Ovary (tissue), 9 donors: Measurements from ENCODE around the gene KRTAP10-5. TPM values are rescaled to one million over a fixed set of nuclear protein-coding genes. Genes with fewer than 3 reads are reported as not detected.
A peak's percentile ranks its signal among the peaks of the same experiment; 100 is the strongest.

ENCODE experiments used
- DNase-seq, 5 donors: peaks; one replicate each; pipeline ENCODE4 v3.0.0-alpha.2; 2019 to 2020
- H3K27ac ChIP-seq, 2 donors: fragments of 200-600 bp; one replicate each; pipeline versions ENCODE4 v1.5.1 to v1.8.0; 2019 to 2022
- H3K27me3 ChIP-seq: fragments of 200-600 bp; one replicate; pipeline ENCODE4 v1.8.0; 2022
- H3K36me3 ChIP-seq: fragments of 200-600 bp; sonication (generic); one replicate; pipeline ENCODE4 v1.5.1; 2019
- H3K4me1 ChIP-seq: one replicate; pipeline ENCODE4 v1.8.1; 2013; ENCODE audit warnings: mild to moderate bottlenecking, moderate library complexity; ENCODE audit not compliant: insufficient read depth
- H3K4me3 ChIP-seq: fragments of 200-600 bp; sonication (generic); one replicate; pipeline ENCODE4 v1.5.1; 2017
- H3K9me3 ChIP-seq, 2 donors: fragments of 200-600 bp in 1 of 2; sonication (generic) in 1 of 2; one replicate each; pipeline versions ENCODE4 v1.5.1 to v1.8.1; 2013 to 2019; ENCODE audit warnings: mild to moderate bottlenecking in 1 of 2, moderate library complexity in 1 of 2
- EP300 ChIP-seq: sonication (generic); formaldehyde crosslinking; IDR thresholded peaks from one replicate; pipeline ENCODE4 v1.6.1; 2017; ENCODE audit warnings: antibody characterized with exemption
- POLR2A ChIP-seq: fragments of 450-650 bp; IDR thresholded peaks from one replicate; pipeline ENCODE4 v1.6.1; 2017; ENCODE audit warnings: antibody characterized with exemption, mild to moderate bottlenecking, moderate library complexity
- WGBS, 3 donors: extraction: QIAGEN DNeasy Blood & Tissue Kit in 1 of 3; methylation state at CpG; one replicate each; pipeline versions ENCODE4 v1.1.5 to v1.1.7; 2013 to 2017; 5-methylcytosine and 5-hydroxymethylcytosine counted together
- intact Hi-C, 4 donors: fragments of 100-400 bp; cut with DNase I; formaldehyde crosslinking; loops; one replicate each; pipeline versions ENCODE4 v1.11.0 to v1.15.1; 2022 to 2023
- polyA plus RNA-seq, 2 donors: library from polyadenylated mRNA; stranded (reverse); fragments of 200-250 nt in 1 of 2; fragments of 350-450 nt in 1 of 2; fragmentation: Illumina TruSeq in 1 of 2; extraction: RNeasy Lipid Tissue Mini Kit (QIAGEN cat#74804) in 1 of 2; gene quantifications; one replicate each; pipeline ENCODE4 v1.2.3, GENCODE V29; 2013 to 2014
- total RNA-seq, 7 donors: library from RNA; depleted of rRNA in 2 of 7; stranded (reverse); fragments of >200 nt in 2 of 7; fragmentation: NEBNext Ultra II Directional in 3 of 7; extraction: Animal tissue kit (Norgen Biotek cat#: 25700) in 3 of 7; gene quantifications; one replicate each; pipeline versions ENCODE4 v1.1.0 to v1.2.4, GENCODE V29; 2016 to 2023
- TF ChIP-seq, protein P1 (sequence below), 3 donors: fragments of 450-650 bp in 2 of 3; fragments of 200-600 bp in 1 of 3; IDR thresholded peaks; one replicate each; pipeline versions ENCODE4 v1.5.1 to v1.8.0; 2016 to 2022; ENCODE audit warnings: antibody characterized with exemption in 3 of 3, mild to moderate bottlenecking in 1 of 3
- donor health status: DM: no; HTN: no; CAD: no; lungs with moderate emphysema.
- donor health status: DM: no; HTN: no; CAD: no.
- donor health status: Bipolar disorder and iron deficiency.
- donor health status: DM: yes; HTN: yes; CAD: no.
- donor health status: DM: no; HTN: no; CAD: no.
- donor health status: DM: yes; HTN: yes; CAD: no.

KRTAP10-5 gene
- total and polyA plus RNA-seq, 9 donors: not detected

DNA sequence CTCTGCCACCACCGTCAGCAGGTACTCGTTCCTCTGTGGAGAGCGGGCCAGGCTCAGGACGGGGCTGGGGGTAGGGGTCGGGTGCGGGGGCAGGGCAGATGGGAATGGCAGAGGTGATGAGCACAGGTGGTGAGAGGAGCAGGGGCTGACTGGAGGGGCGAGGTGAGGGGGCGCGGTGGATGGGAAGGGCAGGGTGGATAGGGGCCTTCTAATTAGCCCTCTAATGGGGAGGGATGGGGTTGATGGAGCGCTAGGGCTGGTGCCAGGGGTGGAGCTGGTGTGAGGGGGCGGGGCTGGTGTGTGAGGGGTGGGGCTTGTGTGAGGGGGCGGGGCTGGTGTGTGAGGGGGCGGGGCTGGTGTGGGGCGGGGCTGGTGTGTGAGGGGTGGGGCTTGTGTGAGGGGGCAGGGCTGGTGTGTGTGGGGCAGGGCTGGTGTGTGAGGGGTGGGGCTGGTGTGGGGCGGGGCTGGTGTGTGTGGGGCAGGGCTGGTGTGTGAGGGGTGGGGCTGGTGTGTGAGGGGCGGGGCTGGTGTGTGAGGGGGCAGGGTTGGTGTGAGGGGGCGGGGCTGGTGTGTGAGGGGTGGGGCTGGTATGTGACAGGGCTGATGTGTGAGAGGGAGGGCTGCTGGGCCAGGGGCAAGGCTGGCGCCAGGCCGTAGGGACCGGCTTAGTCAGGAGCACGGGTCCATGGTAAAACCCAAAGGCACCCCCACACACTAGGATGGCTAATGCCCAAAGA is 46.3 kb downstream of the KRTAP10-5 start:
- TF ChIP-seq EP300 (no peak), POLR2A (no peak)
- TF ChIP-seq, protein P1, sequence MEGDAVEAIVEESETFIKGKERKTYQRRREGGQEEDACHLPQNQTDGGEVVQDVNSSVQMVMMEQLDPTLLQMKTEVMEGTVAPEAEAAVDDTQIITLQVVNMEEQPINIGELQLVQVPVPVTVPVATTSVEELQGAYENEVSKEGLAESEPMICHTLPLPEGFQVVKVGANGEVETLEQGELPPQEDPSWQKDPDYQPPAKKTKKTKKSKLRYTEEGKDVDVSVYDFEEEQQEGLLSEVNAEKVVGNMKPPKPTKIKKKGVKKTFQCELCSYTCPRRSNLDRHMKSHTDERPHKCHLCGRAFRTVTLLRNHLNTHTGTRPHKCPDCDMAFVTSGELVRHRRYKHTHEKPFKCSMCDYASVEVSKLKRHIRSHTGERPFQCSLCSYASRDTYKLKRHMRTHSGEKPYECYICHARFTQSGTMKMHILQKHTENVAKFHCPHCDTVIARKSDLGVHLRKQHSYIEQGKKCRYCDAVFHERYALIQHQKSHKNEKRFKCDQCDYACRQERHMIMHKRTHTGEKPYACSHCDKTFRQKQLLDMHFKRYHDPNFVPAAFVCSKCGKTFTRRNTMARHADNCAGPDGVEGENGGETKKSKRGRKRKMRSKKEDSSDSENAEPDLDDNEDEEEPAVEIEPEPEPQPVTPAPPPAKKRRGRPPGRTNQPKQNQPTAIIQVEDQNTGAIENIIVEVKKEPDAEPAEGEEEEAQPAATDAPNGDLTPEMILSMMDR (IDR thresholded peaks at IDR 0.05): no peak
- H3K4me3 ChIP-seq: no peak overlapping the region
- H3K4me1 ChIP-seq: no peaks in the 10 kb centered on the region
- WGBS, 3 donors: 82 to 90% (median 84%) methylated on average over 16 to 20 of the region's 21 CpGs
- no peaks in the 10 kb centered on the region for H3K36me3 ChIP-seq
- DNase-seq: peak in 1 of 5 donors; percentile 19
- no peaks in the 10 kb centered on the region for H3K9me3 ChIP-seq
- H3K27ac ChIP-seq: no peak overlapping the region
- intact Hi-C loops: no loop called here
- no peaks in the 10 kb centered on the region for H3K27me3 ChIP-seq

DNA sequence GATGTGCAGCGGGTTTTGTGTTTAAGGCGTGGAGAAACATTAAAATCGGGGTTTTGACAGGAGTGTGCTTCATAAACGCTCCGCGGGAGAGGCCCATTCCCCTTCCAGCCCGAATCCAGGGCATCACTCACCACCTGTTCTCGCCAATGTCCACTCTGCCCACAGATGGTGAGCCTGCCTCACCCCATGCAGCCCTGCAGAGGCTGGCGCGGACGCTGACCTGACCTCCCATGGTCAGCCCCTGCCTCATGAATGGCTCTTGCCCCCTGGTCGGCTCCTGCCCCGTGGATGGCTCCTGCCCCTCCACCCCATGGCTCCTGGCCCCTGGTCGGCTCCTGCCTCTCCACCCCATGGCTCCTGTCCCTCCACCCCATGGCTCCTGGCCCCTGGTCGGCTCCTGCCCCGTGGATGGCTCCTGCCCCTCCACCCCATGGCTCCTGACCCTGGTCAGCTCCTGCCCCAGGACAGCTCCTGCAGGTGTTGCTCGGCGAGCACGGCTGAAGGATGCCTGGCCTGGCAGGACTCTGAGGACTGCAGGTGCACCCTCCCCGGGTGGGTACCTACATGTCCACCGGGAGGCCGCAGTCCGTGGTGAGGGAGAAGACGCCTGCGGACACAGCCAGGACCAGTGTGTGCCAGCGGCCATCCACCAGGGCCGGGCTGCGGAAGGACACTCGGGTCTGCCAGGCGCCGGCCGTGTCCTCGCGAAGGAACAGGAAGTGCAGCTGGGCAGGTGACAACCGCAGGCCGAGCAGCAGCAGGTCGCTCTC is 47.1 kb downstream of the KRTAP10-5 start:
- peak in 1 of 5 donors; percentile 19 for DNase-seq
- Histone ChIP-seq H3K27ac (no peak overlapping the region), H3K9me3 (no peaks in the 10 kb centered on the region), H3K4me1 (no peaks in the 10 kb centered on the region), H3K4me3 (no peak overlapping the region), H3K27me3 (no peaks in the 10 kb centered on the region), H3K36me3 (no peaks in the 10 kb centered on the region)
- intact Hi-C loops: no loop called here
- TF ChIP-seq, protein P1 (IDR thresholded peaks at IDR 0.05): no peak
- TF ChIP-seq EP300 (no peak), POLR2A (no peak)
- WGBS, 3 donors: 85 to 91% (median 88%) methylated on average over 37 of the region's 37 CpGs

DNA sequence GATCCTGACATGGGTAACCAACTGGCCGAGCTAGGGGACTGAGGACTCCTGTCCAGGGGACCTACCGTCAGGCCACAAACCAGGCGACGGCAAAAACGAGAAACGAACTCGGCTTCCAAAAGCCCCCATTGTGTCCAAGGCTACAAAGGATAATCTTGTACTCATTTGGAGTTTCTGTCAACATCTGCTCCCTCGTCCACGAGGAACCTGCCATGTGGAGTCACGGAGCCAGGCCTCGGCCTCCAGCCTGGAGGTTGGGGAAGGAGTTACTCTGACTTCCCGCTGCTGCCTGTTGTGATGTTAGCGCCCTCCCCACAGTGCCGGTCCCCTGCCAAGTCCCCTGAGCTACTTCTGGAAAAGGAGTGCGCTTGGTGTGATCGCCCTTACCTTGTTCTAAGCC is 47.7 kb downstream of the KRTAP10-5 start:
- WGBS, 3 donors: 83 to 86% (median 86%) methylated on average over 16 of the region's 16 CpGs
- DNase-seq: peak in 1 of 5 donors; percentile 17

More for the DNA sequence above, 47.7 kb downstream of the KRTAP10-5 start:
- intact Hi-C loops: no loop called here
- H3K4me1 ChIP-seq: no peaks in the 10 kb centered on the region
- H3K4me3 ChIP-seq: no peak overlapping the region
- no peaks in the 10 kb centered on the region for H3K9me3 ChIP-seq
- no peaks in the 10 kb centered on the region for H3K27me3 ChIP-seq
- H3K27ac ChIP-seq: no peak overlapping the region
- TF ChIP-seq POLR2A (no peak), EP300 (no peak)
- TF ChIP-seq, protein P1 (IDR thresholded peaks at IDR 0.05): no peak
- no peaks in the 10 kb centered on the region for H3K36me3 ChIP-seq
